ENCODE results near the gene XXYLT1.
A peak's percentile ranks its signal among the peaks of the same experiment; 100 is the strongest.

Gene XXYLT1

DNA sequence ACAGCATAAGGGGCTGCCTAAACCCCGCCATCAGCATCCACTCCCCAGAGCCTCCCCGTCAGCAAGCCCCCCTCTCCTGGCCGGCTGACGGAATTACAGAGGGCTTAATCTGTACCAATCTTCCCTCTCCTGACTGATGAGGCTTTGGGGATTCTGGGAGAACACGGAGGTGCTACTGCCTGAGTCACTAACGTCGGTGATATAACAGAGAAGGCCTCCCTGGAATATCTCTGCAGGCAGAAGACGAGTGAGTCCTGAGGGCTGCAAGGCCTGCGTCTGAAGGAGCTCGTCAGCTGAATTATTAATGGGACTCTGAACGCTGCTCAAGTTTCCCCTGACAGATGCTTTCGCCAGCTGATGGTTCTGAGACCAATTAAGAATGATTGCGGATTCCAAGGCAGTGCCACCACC lies 147.7 kb downstream of the XXYLT1 start:
- Histone ChIP-seq H3K36me3 (ENCODE audit: insufficient read depth, insufficient read length, low read length) (no peaks in the 10 kb centered on the region), H3K4me3 (ENCODE audit: insufficient read length, low read depth) (no peak overlapping the region), H3K4me1 (ENCODE audit: insufficient read depth, insufficient read length) (peaks cover 16% of the 10 kb centered on the region), H3K9me3 (ENCODE audit: insufficient read depth, low read length) (no peaks in the 10 kb centered on the region), H3K9ac (ENCODE audit: insufficient read length, low read depth) (no peak overlapping the region), H3K27me3 (ENCODE audit: insufficient read depth, insufficient read length) (no peaks in the 10 kb centered on the region)
- TF ChIP-seq SUZ12 (IDR thresholded peaks at IDR 0.05; ENCODE audit: extremely low read depth, insufficient read depth, insufficient read length) (no peak), YY1 (IDR thresholded peaks at IDR 0.05; ENCODE audit: insufficient read depth, insufficient read length) (no peak), ZNF274 (IDR thresholded peaks at IDR 0.05; ENCODE audit: low read depth, low read length) (no peak)
- DNase-seq (ENCODE audit: low read depth, low spot score), result no peak

DNA sequence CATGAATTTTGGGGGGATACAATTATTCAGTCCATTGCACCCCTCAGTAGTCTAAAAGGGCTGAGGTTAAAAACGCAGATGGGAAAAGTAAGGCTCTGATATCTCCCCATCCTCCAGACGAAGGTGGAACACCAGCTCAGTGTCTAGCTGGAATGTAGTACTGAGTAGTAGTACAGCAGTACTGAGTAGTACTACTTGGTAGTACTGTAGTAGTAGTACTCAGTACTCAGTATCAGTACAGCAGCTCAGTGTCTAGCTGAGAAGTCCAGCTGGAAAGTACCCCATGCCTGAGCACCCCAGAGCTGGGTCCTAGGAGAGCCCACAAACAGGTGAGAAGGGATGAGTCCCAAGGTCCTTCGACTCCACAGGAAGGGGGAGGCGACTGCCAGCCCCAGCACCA lies 148.7 kb downstream of the XXYLT1 start:
- Histone ChIP-seq H3K4me1 (ENCODE audit: insufficient read depth, insufficient read length) (peaks cover 18% of the 10 kb centered on the region), H3K4me3 (ENCODE audit: insufficient read length, low read depth) (no peak overlapping the region), H3K27me3 (ENCODE audit: insufficient read depth, insufficient read length) (no peaks in the 10 kb centered on the region), H3K36me3 (ENCODE audit: insufficient read depth, insufficient read length, low read length) (no peaks in the 10 kb centered on the region), H3K9me3 (ENCODE audit: insufficient read depth, low read length) (no peaks in the 10 kb centered on the region), H3K9ac (ENCODE audit: insufficient read length, low read depth) (no peak overlapping the region)
- no peak for DNase-seq (ENCODE audit: low read depth, low spot score)
- no peak for TF ChIP-seq YY1 (IDR thresholded peaks at IDR 0.05; ENCODE audit: insufficient read depth, insufficient read length)
- TF ChIP-seq SUZ12 (IDR thresholded peaks at IDR 0.05; ENCODE audit: extremely low read depth, insufficient read depth, insufficient read length), result no peak
- TF ChIP-seq ZNF274 (IDR thresholded peaks at IDR 0.05; ENCODE audit: low read depth, low read length), result no peak

DNA sequence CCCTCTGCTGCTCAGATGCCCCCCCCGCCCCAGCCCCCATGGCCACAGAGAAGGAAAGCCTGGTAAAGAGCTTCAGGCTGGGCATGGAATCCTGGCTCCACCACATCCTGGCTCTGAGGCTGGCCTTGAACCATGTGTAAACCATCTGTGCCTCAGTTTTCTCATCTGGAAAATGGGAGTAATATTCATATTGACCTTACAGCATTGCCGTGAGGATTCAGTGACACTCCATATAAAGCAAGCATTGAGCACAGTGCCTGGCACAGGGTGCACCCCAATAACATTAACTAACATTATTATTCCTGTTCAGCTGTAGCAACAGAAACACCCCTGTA lies 150.7 kb downstream of the XXYLT1 start:
- Histone ChIP-seq H3K9ac (ENCODE audit: insufficient read length, low read depth) (no peak overlapping the region), H3K4me1 (ENCODE audit: insufficient read depth, insufficient read length) (peaks cover 18% of the 10 kb centered on the region), H3K9me3 (ENCODE audit: insufficient read depth, low read length) (no peaks in the 10 kb centered on the region), H3K4me3 (ENCODE audit: insufficient read length, low read depth) (no peak overlapping the region), H3K27me3 (ENCODE audit: insufficient read depth, insufficient read length) (no peaks in the 10 kb centered on the region), H3K36me3 (ENCODE audit: insufficient read depth, insufficient read length, low read length) (no peaks in the 10 kb centered on the region)
- no peak for TF ChIP-seq SUZ12 (IDR thresholded peaks at IDR 0.05; ENCODE audit: extremely low read depth, insufficient read depth, insufficient read length)
- no peak for TF ChIP-seq YY1 (IDR thresholded peaks at IDR 0.05; ENCODE audit: insufficient read depth, insufficient read length)
- TF ChIP-seq ZNF274 (IDR thresholded peaks at IDR 0.05; ENCODE audit: low read depth, low read length), result no peak
- no peak for DNase-seq (ENCODE audit: low read depth, low spot score)

DNA sequence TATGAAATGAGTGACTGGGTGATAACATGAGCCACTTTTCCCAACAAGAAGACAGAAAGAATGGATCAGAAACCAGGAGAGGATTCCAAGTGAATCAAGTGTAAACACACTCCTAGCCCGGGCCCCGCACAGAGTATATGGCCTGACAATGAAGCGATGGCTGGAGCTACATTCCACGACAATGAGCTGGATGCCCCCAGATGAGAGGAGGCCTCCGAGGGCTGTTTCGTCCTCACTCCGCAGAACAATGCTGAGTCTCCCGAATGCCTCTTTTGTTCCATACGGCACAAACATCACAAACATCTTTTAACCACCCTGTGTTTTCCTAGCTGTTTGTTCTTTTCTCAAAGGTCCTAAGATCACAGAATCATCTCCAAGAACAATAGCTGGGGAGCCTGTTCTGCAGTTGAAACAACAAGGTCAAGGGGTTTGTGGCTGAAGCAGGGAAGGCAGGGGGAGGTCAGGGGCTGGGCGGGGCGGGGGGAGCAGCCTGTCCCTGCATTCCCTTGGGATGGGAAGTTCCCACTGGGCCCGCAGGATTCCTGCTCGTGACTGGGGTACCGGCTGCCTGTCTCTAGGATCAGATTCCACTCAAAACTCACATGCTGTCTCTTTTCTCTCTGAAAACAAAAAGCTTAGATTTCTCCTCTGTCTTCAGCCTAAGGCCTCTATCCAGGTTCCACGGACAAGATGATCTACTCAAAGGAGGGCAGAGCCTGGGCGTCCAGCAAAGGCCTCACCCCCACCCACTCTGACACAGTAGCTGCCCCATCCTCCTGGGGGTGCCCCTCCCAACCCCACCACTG lies 151.3 kb downstream of the XXYLT1 start:
- Histone ChIP-seq H3K4me1 (ENCODE audit: insufficient read depth, insufficient read length) (peaks cover 18% of the 10 kb centered on the region), H3K27me3 (ENCODE audit: insufficient read depth, insufficient read length) (no peaks in the 10 kb centered on the region), H3K9ac (ENCODE audit: insufficient read length, low read depth) (no peak overlapping the region), H3K4me3 (ENCODE audit: insufficient read length, low read depth) (no peak overlapping the region), H3K36me3 (ENCODE audit: insufficient read depth, insufficient read length, low read length) (peaks cover 5% of the 10 kb centered on the region), H3K9me3 (ENCODE audit: insufficient read depth, low read length) (no peaks in the 10 kb centered on the region)
- TF ChIP-seq SUZ12 (IDR thresholded peaks at IDR 0.05; ENCODE audit: extremely low read depth, insufficient read depth, insufficient read length), result no peak
- TF ChIP-seq YY1 (IDR thresholded peaks at IDR 0.05; ENCODE audit: insufficient read depth, insufficient read length), result no peak
- no peak for TF ChIP-seq ZNF274 (IDR thresholded peaks at IDR 0.05; ENCODE audit: low read depth, low read length)
- DNase-seq (ENCODE audit: low read depth, low spot score), result peak; percentile 87

DNA sequence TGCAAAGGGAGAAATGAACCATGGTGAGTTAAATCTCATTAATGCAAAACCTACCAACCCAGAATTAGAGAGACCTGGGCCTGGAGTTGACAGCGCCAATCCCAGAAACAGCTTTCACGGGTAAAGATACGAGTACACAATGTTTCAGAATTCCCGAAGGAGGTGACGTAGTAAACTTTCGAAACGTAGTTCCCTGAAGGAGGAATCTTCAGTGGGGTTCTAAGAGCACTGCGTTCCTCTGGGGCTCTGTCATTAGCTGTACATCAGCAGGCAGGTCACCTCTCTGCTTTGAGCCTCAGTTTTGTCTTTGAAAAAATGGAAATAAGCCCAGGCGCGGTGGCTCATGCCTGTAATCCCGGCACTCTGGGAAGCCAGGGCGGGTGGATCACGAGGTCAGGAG lies 152.3 kb downstream of the XXYLT1 start:
- H3K9me3 ChIP-seq (ENCODE audit: insufficient read depth, low read length), result no peaks in the 10 kb centered on the region
- no peak for TF ChIP-seq ZNF274 (IDR thresholded peaks at IDR 0.05; ENCODE audit: low read depth, low read length)
- TF ChIP-seq SUZ12 (IDR thresholded peaks at IDR 0.05; ENCODE audit: extremely low read depth, insufficient read depth, insufficient read length), result no peak
- TF ChIP-seq YY1 (IDR thresholded peaks at IDR 0.05; ENCODE audit: insufficient read depth, insufficient read length), result no peak

DNA sequence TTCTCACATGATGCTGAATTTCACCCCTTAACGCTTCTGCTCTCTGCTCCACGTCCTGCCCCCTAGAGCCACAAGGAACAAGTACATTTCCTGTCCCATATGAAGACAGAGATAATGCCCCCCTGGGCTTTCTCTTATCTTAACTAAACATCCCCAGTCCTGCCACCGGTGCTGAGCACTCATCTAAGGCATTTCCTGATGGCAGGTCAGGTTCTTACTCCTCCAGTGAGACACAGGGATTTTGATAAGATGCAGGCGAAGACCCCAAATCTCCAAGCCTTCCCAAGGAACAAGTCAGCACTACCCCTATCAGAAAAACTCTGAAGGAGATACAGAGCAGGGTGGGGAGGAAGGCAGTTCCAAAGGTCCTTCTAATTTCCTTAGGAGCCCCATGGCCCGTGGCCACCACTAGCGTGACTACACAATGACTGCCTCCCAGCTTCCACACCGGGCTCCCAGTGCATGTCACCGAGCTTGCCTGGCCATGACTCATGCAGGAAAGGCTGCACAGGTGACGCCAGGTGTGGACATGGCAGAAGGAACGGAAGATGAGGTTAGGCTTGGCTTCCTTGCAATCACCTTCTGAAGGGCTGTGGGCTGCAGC lies 152.9 kb downstream of the XXYLT1 start:
- Histone ChIP-seq H3K36me3 (ENCODE audit: insufficient read depth, insufficient read length, low read length) (peaks cover 9% of the 10 kb centered on the region), H3K4me3 (ENCODE audit: insufficient read length, low read depth) (no peak overlapping the region), H3K4me1 (ENCODE audit: insufficient read depth, insufficient read length) (peaks cover 14% of the 10 kb centered on the region), H3K27me3 (ENCODE audit: insufficient read depth, insufficient read length) (no peaks in the 10 kb centered on the region), H3K9ac (ENCODE audit: insufficient read length, low read depth) (peak overlapping the region; percentile 29), H3K9me3 (ENCODE audit: insufficient read depth, low read length) (no peaks in the 10 kb centered on the region)
- TF ChIP-seq YY1 (IDR thresholded peaks at IDR 0.05; ENCODE audit: insufficient read depth, insufficient read length) (no peak), ZNF274 (IDR thresholded peaks at IDR 0.05; ENCODE audit: low read depth, low read length) (no peak), SUZ12 (IDR thresholded peaks at IDR 0.05; ENCODE audit: extremely low read depth, insufficient read depth, insufficient read length) (no peak)
- DNase-seq (ENCODE audit: low read depth, low spot score), result no peak

More for the DNA sequence above, 152.3 kb downstream of the XXYLT1 start:
- peaks cover 9% of the 10 kb centered on the region for H3K36me3 ChIP-seq (ENCODE audit: insufficient read depth, insufficient read length, low read length)
- no peak overlapping the region for H3K4me3 ChIP-seq (ENCODE audit: insufficient read length, low read depth)
- DNase-seq (ENCODE audit: low read depth, low spot score), result no peak
- H3K4me1 ChIP-seq (ENCODE audit: insufficient read depth, insufficient read length), result peaks cover 18% of the 10 kb centered on the region
- no peaks in the 10 kb centered on the region for H3K27me3 ChIP-seq (ENCODE audit: insufficient read depth, insufficient read length)
- no peak overlapping the region for H3K9ac ChIP-seq (ENCODE audit: insufficient read length, low read depth)

DNA sequence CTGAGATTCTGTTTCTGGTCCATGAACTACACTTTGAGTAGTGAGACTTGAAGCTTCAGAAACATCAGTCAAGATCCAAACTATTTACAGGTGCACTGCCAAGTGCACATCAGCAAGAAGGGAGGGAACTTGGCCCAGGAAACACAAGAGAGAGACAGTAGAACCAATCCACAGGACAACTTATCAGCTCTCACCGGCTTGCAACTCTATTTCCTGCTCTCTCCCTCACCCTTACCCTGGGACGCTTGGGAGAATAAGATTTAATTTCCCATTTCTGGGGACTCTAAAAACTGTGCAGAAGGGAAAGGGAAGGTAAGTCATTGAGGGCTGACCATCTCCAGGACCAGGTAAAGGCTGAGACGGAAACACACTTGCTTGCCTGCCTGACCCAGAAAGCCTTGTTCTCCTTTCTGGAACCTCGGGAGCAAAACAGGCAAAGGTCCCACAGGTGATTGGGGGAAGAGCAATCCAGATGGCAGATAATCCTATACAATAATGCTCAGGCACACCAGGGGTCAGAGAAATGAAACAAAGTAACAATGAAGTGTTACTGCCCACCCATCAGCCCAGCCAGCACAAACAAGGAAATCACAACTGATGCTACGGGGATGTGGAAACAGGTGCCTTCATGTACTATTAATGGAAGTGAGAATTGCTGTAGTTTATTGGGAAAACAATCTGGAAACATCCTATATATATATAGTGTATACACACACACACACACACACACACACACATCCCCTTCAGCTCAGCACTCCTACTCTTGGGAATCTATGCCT lies 154.4 kb downstream of the XXYLT1 start:
- H3K36me3 ChIP-seq (ENCODE audit: insufficient read depth, insufficient read length, low read length), result peaks cover 9% of the 10 kb centered on the region
- no peak for TF ChIP-seq SUZ12 (IDR thresholded peaks at IDR 0.05; ENCODE audit: extremely low read depth, insufficient read depth, insufficient read length)
- no peak for TF ChIP-seq YY1 (IDR thresholded peaks at IDR 0.05; ENCODE audit: insufficient read depth, insufficient read length)
- H3K9me3 ChIP-seq (ENCODE audit: insufficient read depth, low read length), result no peaks in the 10 kb centered on the region
- H3K9ac ChIP-seq (ENCODE audit: insufficient read length, low read depth), result no peak overlapping the region
- no peak for DNase-seq (ENCODE audit: low read depth, low spot score)
- no peaks in the 10 kb centered on the region for H3K27me3 ChIP-seq (ENCODE audit: insufficient read depth, insufficient read length)
- no peak overlapping the region for H3K4me3 ChIP-seq (ENCODE audit: insufficient read length, low read depth)
- H3K4me1 ChIP-seq (ENCODE audit: insufficient read depth, insufficient read length), result peaks cover 14% of the 10 kb centered on the region
